K562 (cell line): ENCODE measurements around the gene IRX6. TPM values are rescaled to one million over a fixed set of nuclear protein-coding genes. Genes with fewer than 3 reads are reported as not detected.

ENCODE experiments used
- ATAC-seq: fragments of 200-7000 bp; cut with Tn5 transposase; 3 replicates; pipeline ENCODE4 v1.9.1; 2020; ENCODE audit warnings: moderate library complexity
- BruUV-seq: library from RNA; stranded (reverse); fragments of 400-500 nt; replicated peaks from 2 replicates; lab custom pipeline; 2021; lab: Mats Ljungman, UMichigan
- CTCF ChIA-PET: fragments of 300-600 bp; formaldehyde crosslinking; extraction: SDS; loops from one replicate; lab custom pipeline; 2021; ENCODE audit warnings: low intra/inter-chr PET ratio; lab: Yijun Ruan, JAX
- POLR2A ChIA-PET: fragments of 300-600, 350-650 bp; sonication (Branson Sonifier 250); formaldehyde crosslinking; extraction: SDS; loops from one replicate; lab custom pipeline; 2021; ENCODE audit warnings: antibody characterized with exemption, inconsistent platforms; lab: Yijun Ruan, JAX
- DNase-seq, 4 experiments: peaks; one replicate each; pipeline versions ENCODE4 v3.0.0 to v3.0.0-alpha.2; 2011 to 2018; ENCODE audit warnings: low spot score in 3 of 4, mixed read lengths in 3 of 4; ENCODE audit errors: extremely low read depth in 1 of 4
- FAIRE-seq: peaks from 2 replicates; lab custom pipeline; 2011; peaks lifted over from hg19 to GRCh38; lab: Jason Lieb, UNC
- H2AFZ ChIP-seq: 2 replicates; pipeline ENCODE4 v1.6.0; 2011; ENCODE audit warnings: low read depth, low read length, control low read depth, inconsistent platforms
- H3K27ac ChIP-seq: fragments of 200-600 bp; 3 replicates; pipeline ENCODE4 v1.8.0; 2011; ENCODE audit warnings: low read depth, mild to moderate bottlenecking, control low read depth, inconsistent platforms, low read length, moderate library complexity, mixed read lengths; ENCODE audit errors: extremely low read depth
- H3K27me3 ChIP-seq, 2 experiments: fragments of 300-600 bp in 1 of 2; 2 replicates in 1 of 2; 3 replicates in 1 of 2; pipeline versions ENCODE4 v1.6.0 to v1.8.0; 2011; ENCODE audit warnings: inconsistent platforms in 2 of 2, low read length in 2 of 2, mild to moderate bottlenecking in 1 of 2, mixed read lengths in 1 of 2, moderate library complexity in 1 of 2; ENCODE audit not compliant: control insufficient read depth in 2 of 2, insufficient read depth in 2 of 2
- H3K36me3 ChIP-seq: fragments of 300-600 bp; 3 replicates; pipeline ENCODE4 v1.8.0; 2011; ENCODE audit warnings: mild to moderate bottlenecking, low read length, inconsistent platforms; ENCODE audit not compliant: control insufficient read depth, insufficient read depth
- H3K4me1 ChIP-seq, 2 experiments: fragments of 200-600 bp in 1 of 2; replicated peaks in 1 of 2; 2 replicates in 1 of 2; 3 replicates in 1 of 2; pipeline versions ENCODE4 v1.5.1 to v1.8.0; 2011; ENCODE audit warnings: inconsistent platforms in 2 of 2, low read length in 2 of 2, mild to moderate bottlenecking in 1 of 2, mixed read lengths in 1 of 2, moderate library complexity in 1 of 2; ENCODE audit not compliant: control insufficient read depth in 2 of 2, insufficient read depth in 2 of 2
- H3K4me2 ChIP-seq: 2 replicates; pipeline ENCODE4 v1.6.1; 2011; ENCODE audit warnings: low read length, control low read depth, inconsistent platforms, mixed read lengths; ENCODE audit not compliant: insufficient read depth
- H3K4me3 ChIP-seq: fragments of 200-600 bp; sonication (generic), shearing (Covaris generic); 2 replicates; pipeline ENCODE4 v1.5.1; 2016; ENCODE audit warnings: control low read depth, inconsistent platforms
- H3K79me2 ChIP-seq: fragments of 200-600 bp; 3 replicates; pipeline ENCODE4 v1.8.0; 2011; ENCODE audit warnings: low read length, inconsistent platforms; ENCODE audit not compliant: control insufficient read depth, insufficient read depth
- H3K9ac ChIP-seq, 2 experiments: 2 replicates each; pipeline versions ENCODE4 v1.6.0 to v1.6.1; 2011; ENCODE audit warnings: low read depth in 2 of 2, low read length in 2 of 2, control low read depth in 1 of 2, inconsistent platforms in 1 of 2, mild to moderate bottlenecking in 1 of 2, mixed read lengths in 1 of 2; ENCODE audit not compliant: insufficient read depth in 1 of 2
- H3K9me1 ChIP-seq: one replicate; pipeline ENCODE4 v1.6.0; 2011; ENCODE audit warnings: inconsistent platforms, mild to moderate bottlenecking, low read length, moderate library complexity; ENCODE audit not compliant: control insufficient read depth, insufficient read depth
- H3K9me3 ChIP-seq: replicated peaks from 2 replicates; pipeline ENCODE4 v1.5.1; 2011; ENCODE audit warnings: low read depth, low read length, inconsistent platforms; ENCODE audit not compliant: control insufficient read depth, insufficient read depth
- H4K20me1 ChIP-seq: replicated peaks from 2 replicates; pipeline ENCODE4 v1.6.1; 2011; ENCODE audit warnings: low read length, inconsistent platforms, mixed read lengths; ENCODE audit not compliant: control insufficient read depth, insufficient read depth
- BCOR ChIP-seq: fragments of 450-650 bp; IDR thresholded peaks from 2 replicates; pipeline ENCODE4 v1.6.1; 2016
- EZH2 ChIP-seq: IDR thresholded peaks from 2 replicates; pipeline ENCODE4 v1.6.1; 2012; ENCODE audit warnings: low read depth, mild to moderate bottlenecking, inconsistent platforms, low read length, borderline replicate concordance
- RBM25 ChIP-seq: fragments of 200-400 bp; formaldehyde crosslinking; IDR thresholded peaks from 2 replicates; pipeline ENCODE4 v1.6.1; 2018; ENCODE audit warnings: low read length, low read depth, moderate library complexity; ENCODE audit not compliant: severe bottlenecking
- SAP30 ChIP-seq: fragments of 200-600 bp; sonication (generic); IDR thresholded peaks from 2 replicates; pipeline ENCODE4 v1.6.1; 2012; ENCODE audit warnings: borderline replicate concordance, low read depth, mild to moderate bottlenecking, moderate library complexity, low read length, control low read depth, inconsistent platforms; ENCODE audit not compliant: insufficient read depth, poor library complexity, severe bottlenecking
- THRA ChIP-seq: fragments of 450-650 bp; IDR thresholded peaks from 2 replicates; pipeline ENCODE4 v1.6.1; 2017; ENCODE audit warnings: mild to moderate bottlenecking, moderate library complexity
- ZBTB5 ChIP-seq: fragments of 450-650 bp; IDR thresholded peaks from 2 replicates; pipeline ENCODE4 v1.6.1; 2017; ENCODE audit warnings: antibody characterized with exemption
- ZC3H4 ChIP-seq: sonication (generic); formaldehyde crosslinking; IDR thresholded peaks from 2 replicates; pipeline ENCODE4 v1.9.0; 2021; ENCODE audit warnings: missing genetic modification reagents, borderline replicate concordance
- ZFP1 ChIP-seq: fragments of 450-650 bp; formaldehyde crosslinking; IDR thresholded peaks from 2 replicates; pipeline ENCODE4 v1.4.0; 2020; ENCODE audit warnings: mild to moderate bottlenecking, mixed read lengths
- ZFP36 ChIP-seq: fragments of 150-350 bp; IDR thresholded peaks from 2 replicates; pipeline ENCODE4 v1.6.1; 2018; ENCODE audit warnings: low read length, low read depth; ENCODE audit not compliant: partially characterized antibody
- ZKSCAN3 ChIP-seq: fragments of 250-450 bp; sonication (Bioruptor Pico); IDR thresholded peaks from 2 replicates; pipeline ENCODE4 v1.4.0; 2020
- ZNF311 ChIP-seq: fragments of 250-450 bp; sonication (Bioruptor Pico); IDR thresholded peaks from 2 replicates; pipeline ENCODE4 v1.4.0; 2020; ENCODE audit warnings: mild to moderate bottlenecking, moderate library complexity
- WGBS: fragments of 100-300 bp; shearing (Covaris generic); methylation state at CpG from one replicate; pipeline ENCODE4 v1.1.6; 2016; ENCODE audit warnings: low coverage, mixed read lengths; ENCODE audit not compliant: insufficient coverage; ENCODE audit errors: missing lambda C conversion rate; 5-methylcytosine and 5-hydroxymethylcytosine counted together
- in situ Hi-C: fragments of 300-500 bp; cut with MboI; formaldehyde crosslinking; loops from 4 replicates; pipeline ENCODE4 v1.15.0; 2018; ENCODE audit warnings: inconsistent platforms, mixed read lengths
- intact Hi-C: fragments of 100-400 bp; cut with micrococcal nuclease; formaldehyde crosslinking; loops from 2 replicates; pipeline ENCODE4 v1.14.2; 2022
- polyA plus RNA-seq, 8 experiments: library from polyadenylated mRNA; depleted of rRNA in 4 of 8; stranded (reverse) in 5 of 8; unstranded in 3 of 8; fragments of >200 nt; fragmentation: Nextera tagmentation in 2 of 8; fragmentation: Illumina TruSeq in 1 of 8; extraction: Ambion mirVana in 2 of 8; extraction: Trizol in 1 of 8; gene quantifications; 2 replicates each; pipeline versions ENCODE4 v1.2.1 to v1.2.3, GENCODE V29; 2011 to 2014; ENCODE audit warnings: inconsistent platforms in 1 of 8, missing spikeins in 1 of 8
- total RNA-seq, 7 experiments: library from RNA; depleted of rRNA in 6 of 7; stranded (reverse); fragments of >200 nt in 6 of 7; fragmentation: Illumina TruSeq in 2 of 7; extraction: Trizol in 2 of 7; gene quantifications; 2 replicates each; pipeline versions ENCODE4 v1.2.1 to v1.2.3, GENCODE V29; 2011 to 2021; ENCODE audit warnings: low replicate concordance in 1 of 7
- TF ChIP-seq, protein P1 (sequence below): fragments of 450-650 bp; IDR thresholded peaks from 2 replicates; pipeline ENCODE4 v1.6.1; 2016; ENCODE audit warnings: missing biosample characterization, missing genetic modification characterization
- TF ChIP-seq, protein P2 (sequence below): fragments of 250-450 bp; sonication (Bioruptor Pico); IDR thresholded peaks from 2 replicates; pipeline ENCODE4 v1.4.0; 2020; ENCODE audit warnings: mild to moderate bottlenecking, moderate library complexity
- TF ChIP-seq, protein P3 (sequence below): fragments of 450-650 bp; formaldehyde crosslinking; IDR thresholded peaks from 2 replicates; pipeline ENCODE4 v1.4.0; 2022; ENCODE audit warnings: missing genetic modification characterization

The IRX6 gene
- total and polyA plus RNA-seq, 9 of the 15 experiments (the other 6 are each of a cell fraction or from before 2014, with no cell fraction given) = 0.07 to 0.29 (median 0.14) TPM; not detected in 4

- Histone ChIP-seq H4K20me1 (no peaks in the 10 kb centered on the region), H3K27ac (no peak overlapping the region), H3K9me3 (no peaks in the 10 kb centered on the region), H3K9ac (no peak overlapping the region), H3K4me1 (no peaks in the 10 kb centered on the region), H3K4me3 (no peak overlapping the region), H3K27me3 (no peaks in the 10 kb centered on the region), H3K36me3 (no peaks in the 10 kb centered on the region), H3K79me2 (no peaks in the 10 kb centered on the region), H3K4me2 (no peak overlapping the region), H3K9me1 (no peaks in the 10 kb centered on the region), H2AFZ (no peak overlapping the region)
- in situ Hi-C loops = no loop called here
- POLR2A ChIA-PET = interaction anchor here (0.8 to 1.5 kb wide), 2 partner anchors 9 to 20 kb away, joined by 3 read pairs; no protein-coding TSS in a partner anchor
- DNase-seq (no peak), ATAC-seq (no peak), FAIRE-seq (no peak)
- intact Hi-C loops = no loop called here
- TF ChIP-seq, protein P1, sequence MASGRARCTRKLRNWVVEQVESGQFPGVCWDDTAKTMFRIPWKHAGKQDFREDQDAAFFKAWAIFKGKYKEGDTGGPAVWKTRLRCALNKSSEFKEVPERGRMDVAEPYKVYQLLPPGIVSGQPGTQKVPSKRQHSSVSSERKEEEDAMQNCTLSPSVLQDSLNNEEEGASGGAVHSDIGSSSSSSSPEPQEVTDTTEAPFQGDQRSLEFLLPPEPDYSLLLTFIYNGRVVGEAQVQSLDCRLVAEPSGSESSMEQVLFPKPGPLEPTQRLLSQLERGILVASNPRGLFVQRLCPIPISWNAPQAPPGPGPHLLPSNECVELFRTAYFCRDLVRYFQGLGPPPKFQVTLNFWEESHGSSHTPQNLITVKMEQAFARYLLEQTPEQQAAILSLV (tag) = no peak
- TF ChIP-seq THRA = no peak
- TF ChIP-seq ZNF311 (CRISPR knock-in tag) = no peak
- TF ChIP-seq, protein P2, sequence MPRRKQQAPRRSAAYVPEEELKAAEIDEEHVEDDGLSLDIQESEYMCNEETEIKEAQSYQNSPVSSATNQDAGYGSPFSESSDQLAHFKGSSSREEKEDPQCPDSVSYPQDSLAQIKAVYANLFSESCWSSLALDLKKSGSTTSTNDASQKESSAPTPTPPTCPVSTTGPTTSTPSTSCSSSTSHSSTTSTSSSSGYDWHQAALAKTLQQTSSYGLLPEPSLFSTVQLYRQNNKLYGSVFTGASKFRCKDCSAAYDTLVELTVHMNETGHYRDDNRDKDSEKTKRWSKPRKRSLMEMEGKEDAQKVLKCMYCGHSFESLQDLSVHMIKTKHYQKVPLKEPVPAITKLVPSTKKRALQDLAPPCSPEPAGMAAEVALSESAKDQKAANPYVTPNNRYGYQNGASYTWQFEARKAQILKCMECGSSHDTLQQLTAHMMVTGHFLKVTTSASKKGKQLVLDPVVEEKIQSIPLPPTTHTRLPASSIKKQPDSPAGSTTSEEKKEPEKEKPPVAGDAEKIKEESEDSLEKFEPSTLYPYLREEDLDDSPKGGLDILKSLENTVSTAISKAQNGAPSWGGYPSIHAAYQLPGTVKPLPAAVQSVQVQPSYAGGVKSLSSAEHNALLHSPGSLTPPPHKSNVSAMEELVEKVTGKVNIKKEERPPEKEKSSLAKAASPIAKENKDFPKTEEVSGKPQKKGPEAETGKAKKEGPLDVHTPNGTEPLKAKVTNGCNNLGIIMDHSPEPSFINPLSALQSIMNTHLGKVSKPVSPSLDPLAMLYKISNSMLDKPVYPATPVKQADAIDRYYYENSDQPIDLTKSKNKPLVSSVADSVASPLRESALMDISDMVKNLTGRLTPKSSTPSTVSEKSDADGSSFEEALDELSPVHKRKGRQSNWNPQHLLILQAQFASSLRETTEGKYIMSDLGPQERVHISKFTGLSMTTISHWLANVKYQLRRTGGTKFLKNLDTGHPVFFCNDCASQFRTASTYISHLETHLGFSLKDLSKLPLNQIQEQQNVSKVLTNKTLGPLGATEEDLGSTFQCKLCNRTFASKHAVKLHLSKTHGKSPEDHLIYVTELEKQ = no peak
- TF ChIP-seq ZBTB5 = no peak
- no peak for TF ChIP-seq EZH2
- peak; percentile 91 for TF ChIP-seq RBM25
- no peak for TF ChIP-seq BCOR
- TF ChIP-seq ZFP36 = peak; percentile 94
- TF ChIP-seq ZKSCAN3 (CRISPR knock-in tag) = no peak
- TF ChIP-seq, protein P3, sequence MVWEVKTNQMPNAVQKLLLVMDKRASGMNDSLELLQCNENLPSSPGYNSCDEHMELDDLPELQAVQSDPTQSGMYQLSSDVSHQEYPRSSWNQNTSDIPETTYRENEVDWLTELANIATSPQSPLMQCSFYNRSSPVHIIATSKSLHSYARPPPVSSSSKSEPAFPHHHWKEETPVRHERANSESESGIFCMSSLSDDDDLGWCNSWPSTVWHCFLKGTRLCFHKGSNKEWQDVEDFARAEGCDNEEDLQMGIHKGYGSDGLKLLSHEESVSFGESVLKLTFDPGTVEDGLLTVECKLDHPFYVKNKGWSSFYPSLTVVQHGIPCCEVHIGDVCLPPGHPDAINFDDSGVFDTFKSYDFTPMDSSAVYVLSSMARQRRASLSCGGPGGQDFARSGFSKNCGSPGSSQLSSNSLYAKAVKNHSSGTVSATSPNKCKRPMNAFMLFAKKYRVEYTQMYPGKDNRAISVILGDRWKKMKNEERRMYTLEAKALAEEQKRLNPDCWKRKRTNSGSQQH = no peak
- no peak for TF ChIP-seq ZC3H4
- no peak for TF ChIP-seq SAP30
- no peak for TF ChIP-seq ZFP1 (CRISPR knock-in tag)
- BruUV-seq = no TSS peak
- CTCF ChIA-PET = no interaction called here
- 0% methylated on average over 2 of the region's 2 CpGs for WGBS
Measured at GRCh38 chr16:55359946-55360345, 35.9 kb downstream of the IRX6 start.
